RCC 7860 (cell line): Measurements from ENCODE around the gene NOTCH4.

ENCODE experiments used
- DNase-seq: peaks from one replicate; pipeline ENCODE4 v3.0.0-alpha.2; 2015; ENCODE audit warnings: low spot score
- FAIRE-seq: peaks from 2 replicates; lab custom pipeline; 2012; peaks lifted over from hg19 to GRCh38; lab: Jason Lieb, UNC

Gene NOTCH4

DNA sequence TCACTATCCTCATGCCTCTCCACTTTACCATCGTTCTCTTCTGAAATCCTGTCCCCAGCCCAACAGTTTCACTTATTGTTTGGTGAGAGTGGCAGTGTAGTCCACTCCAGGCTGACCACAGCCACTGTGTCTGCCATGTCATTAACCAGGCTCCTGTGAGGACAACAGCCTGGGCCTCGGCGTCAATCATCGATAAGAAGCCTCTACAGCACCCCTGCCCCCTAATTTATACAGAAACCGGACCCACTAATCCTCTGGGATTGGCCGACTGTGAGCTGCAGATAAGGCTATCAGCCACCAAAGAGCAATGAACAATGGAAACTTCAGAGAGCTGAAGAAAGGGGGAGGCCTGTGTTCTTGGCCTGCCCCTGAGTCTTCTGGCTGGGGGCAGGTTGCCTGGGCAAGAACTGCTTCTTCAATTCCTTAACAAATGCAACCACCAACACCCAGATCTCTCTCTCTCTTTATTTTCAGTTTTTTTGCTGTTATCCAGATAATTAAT is 56.1 kb downstream of the NOTCH4 start:
- no peak for DNase-seq
- FAIRE-seq: no peak

DNA sequence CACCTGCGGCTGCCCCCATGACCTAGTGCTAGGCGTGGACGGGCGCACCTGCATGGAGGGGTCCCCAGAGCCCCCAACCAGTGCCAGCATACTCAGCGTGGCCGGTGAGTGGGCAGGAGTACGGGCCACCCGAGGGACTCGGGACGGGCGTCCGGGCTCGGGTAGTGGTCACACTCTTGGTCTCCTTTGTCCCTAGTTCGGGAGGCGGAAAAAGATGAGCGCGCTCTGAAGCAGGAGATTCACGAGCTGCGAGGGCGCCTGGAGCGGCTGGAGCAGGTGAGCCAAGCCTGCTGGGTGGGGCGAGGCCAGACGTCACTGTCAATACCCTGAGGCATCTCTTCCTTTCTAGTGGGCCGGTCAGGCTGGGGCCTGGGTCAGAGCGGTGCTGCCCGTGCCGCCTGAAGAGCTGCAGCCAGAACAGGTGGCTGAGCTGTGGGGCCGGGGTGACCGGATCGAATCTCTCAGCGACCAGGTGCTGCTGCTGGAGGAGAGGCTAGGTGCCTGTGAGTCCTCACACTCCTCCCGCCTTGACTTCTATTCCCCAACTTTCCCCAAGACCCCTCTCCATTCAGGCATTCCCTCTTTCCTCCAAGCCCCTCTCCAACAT is 56.6 kb downstream of the NOTCH4 start:
- FAIRE-seq (no peak), DNase-seq (no peak)

DNA sequence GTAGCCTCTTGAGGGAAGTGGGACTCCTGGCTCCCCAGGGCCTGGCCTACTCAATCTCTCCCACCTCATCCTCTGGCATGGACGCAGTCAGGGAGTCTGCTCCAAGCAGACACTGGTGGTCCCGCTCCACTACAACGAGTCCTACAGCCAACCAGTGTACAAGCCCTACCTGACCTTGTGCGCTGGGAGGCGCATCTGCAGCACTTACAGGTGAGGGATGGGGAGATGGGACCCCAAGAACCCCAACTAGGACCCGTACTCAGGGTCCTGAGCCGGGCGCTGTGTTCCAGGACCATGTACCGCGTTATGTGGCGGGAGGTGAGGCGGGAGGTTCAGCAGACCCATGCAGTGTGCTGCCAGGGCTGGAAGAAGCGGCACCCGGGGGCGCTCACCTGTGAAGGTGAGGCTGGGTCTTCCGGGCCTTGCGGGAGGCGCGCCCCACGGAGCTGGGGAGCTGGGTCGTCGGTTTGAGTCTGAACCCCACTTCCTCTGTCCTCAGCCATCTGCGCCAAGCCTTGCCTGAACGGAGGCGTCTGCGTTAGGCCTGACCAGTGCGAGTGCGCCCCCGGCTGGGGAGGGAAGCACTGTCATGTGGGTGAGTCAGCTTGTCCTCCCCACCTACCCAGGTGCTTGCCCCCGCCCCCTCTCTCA is 57.3 kb downstream of the NOTCH4 start:
- no peak for DNase-seq
- FAIRE-seq: no peak

DNA sequence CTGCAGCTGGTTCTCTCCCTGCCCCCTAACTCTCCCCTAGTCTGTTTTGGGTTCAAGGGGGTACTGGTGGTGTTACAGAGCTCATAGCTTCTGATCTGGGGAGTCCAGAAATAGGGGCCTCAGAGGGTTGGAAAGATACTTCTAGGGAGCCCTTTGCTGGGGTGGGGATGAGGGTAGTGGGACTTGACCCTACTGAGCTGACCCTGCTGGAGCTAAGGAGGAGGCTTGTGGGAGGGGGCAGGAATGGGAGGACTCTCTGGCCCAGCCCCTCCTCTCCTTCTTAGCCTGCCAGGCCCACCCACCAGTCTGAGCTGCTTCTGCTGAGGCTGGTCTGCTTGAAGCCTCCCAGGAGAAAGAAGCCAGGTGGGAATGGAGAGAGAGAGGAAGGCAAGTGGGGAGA is 59.6 kb downstream of the NOTCH4 start, which contains the start of gene EGFL8:
Gene EGFL8, plus strand, starts transcription at position 301 of the 400 bp plus-strand sequence. CDS start 1,571 bp downstream, outside the sequence.
- no peak for FAIRE-seq
- no peak for DNase-seq

DNA sequence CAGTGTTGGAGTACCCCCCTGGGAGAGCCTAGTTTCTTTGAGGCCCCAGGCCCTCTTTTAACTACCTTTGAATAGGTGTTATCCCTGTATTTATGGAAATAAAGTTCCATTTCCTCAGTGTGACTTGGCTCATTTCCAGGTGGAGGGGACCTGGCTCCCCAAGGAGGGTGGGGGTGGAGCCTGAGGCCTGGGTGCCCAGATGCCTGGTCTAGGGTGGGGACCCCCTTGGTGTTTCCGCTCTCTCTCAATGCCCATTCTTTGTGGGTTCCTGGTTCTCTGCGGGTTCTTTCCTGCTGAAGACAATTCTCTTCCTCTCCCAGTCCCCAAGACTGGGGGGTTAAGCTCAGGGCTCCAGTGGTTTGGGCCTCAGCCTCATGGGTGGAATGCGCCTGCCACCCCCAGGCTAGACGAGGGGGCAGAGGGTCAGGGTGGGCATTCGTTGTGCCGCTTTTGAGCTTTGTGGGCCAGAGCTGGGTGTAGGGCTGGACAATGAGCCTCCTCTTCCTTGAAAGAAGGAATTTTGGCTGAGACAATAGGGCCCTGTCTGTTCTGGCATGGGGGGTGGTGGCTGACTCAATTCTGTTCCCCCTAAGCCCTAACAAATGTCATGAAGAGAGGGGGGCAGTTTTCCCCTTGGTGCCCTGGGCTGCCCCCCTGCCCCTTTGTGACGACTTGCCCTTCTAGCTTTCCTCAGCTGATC is 60.2 kb downstream of the NOTCH4 start:
- no peak for DNase-seq
- FAIRE-seq: no peak

DNA sequence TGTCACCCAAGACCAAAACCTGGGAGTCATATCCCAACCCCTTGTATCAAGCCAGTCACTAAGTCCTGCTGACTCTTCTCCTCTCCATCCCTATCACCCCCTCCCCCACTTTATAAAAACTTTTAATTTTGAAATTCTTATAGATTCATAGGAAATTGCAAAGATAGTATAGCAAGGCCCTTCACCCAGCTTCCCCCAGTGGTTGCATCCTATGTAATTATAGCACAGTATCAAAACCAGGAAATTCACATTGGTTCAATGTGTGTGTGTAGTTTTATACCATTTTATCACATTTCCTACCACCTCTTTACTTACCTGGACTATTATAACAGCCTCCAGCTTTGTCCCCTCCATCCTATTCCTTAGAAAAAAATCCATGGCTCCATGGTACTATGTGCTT is 65.8 kb downstream of the NOTCH4 start:
- FAIRE-seq (no peak), DNase-seq (no peak)

DNA sequence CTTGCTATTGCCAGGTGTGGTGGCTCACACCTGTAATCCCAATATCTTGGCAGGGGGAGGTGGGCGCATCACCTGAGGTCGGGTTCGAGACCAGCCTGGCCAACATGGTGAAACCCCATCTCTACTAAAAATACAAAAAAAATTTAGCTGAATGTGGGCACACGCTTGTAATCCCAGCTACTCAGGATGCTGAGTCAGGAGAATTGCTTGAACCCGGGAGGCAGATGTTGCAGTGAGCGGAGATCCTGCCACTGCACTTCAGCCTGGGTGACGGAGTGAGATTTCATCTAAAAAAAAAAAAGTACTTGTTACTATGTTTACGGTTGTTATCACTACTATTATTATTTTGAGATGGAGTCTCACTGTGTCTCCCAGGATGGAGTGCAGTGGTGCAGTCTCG is 67.0 kb downstream of the NOTCH4 start:
- FAIRE-seq (no peak), DNase-seq (no peak)

DNA sequence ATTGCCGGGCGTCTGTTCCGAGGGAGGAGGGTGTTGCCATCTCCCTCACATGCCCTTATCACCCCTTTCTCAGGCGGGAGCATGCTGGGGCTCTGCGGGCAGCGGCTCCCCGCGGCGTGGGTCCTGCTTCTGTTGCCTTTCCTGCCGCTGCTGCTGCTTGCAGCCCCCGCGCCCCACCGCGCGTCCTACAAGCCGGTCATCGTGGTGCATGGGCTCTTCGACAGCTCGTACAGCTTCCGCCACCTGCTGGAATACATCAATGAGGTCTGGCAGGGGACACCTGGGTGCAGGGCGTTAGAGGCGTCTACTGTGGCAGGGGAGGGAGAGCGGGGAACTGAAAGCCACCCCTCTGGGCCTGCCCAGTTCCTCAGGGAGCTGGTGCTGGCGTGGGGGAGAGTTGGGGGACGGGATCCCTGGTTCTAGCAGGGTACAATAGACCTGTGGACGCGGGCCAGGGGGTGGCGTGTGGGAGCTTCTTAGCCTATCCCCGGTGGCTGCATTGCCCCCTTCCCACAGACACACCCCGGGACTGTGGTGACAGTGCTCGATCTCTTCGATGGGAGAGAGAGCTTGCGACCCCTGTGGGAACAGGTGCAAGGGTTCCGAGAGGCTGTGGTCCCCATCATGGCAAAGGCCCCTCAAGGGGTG is 69.2 kb downstream of the NOTCH4 start:
- FAIRE-seq (no peak), DNase-seq (peak; percentile 25)

DNA sequence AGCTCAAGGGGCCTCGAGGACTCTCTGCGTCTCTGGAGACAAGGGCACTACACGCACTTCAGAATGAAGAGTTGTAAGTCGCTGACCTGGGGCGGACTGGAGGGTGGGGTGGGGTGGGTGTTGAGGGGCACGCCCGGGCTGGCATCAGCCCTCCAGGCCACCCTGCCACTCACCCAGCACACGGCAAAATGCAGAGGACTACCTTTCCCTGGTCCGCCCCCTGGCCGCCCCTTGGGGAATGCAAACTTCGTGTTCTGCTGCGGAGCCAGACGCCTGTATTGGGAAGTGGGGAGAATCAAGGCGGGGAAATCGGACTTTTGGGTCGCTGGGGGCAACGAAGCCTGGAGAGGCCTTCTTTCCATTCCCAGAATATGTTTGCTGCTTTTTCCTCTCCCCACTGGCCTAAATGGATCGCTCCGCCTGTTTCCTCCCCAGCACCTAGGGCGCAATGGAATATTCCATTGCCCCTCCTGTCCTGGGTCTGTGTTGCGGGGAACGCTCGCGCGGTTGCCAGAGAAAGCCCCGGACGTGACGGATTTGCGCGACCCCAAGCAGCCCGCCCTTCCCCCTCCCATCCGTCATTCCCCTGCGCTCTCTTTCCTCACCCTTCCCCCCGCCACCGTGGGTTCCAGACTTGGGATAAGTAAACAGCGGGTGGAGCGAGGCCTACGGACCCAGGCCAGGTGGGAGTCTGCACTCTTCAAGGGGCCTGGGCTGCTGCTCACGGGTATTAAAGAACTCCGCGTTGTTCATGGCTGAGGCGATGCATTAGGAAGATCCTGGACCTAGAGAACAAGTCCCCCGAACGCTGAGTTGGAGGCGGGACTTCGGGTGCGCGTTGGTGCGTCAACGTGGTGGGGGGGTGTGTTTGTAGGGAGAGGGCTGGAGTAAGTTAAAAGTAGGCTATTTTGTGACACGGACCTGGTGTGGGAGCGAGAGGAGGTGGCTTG is 70.0 kb downstream of the NOTCH4 start, which contains the start of gene PPT2:
Gene PPT2, plus strand, starts transcription at position 578 of the 950 bp plus-strand sequence. CDS start 454 bp downstream, outside the sequence.
- DNase-seq (peak; percentile 67), FAIRE-seq (no peak)

DNA sequence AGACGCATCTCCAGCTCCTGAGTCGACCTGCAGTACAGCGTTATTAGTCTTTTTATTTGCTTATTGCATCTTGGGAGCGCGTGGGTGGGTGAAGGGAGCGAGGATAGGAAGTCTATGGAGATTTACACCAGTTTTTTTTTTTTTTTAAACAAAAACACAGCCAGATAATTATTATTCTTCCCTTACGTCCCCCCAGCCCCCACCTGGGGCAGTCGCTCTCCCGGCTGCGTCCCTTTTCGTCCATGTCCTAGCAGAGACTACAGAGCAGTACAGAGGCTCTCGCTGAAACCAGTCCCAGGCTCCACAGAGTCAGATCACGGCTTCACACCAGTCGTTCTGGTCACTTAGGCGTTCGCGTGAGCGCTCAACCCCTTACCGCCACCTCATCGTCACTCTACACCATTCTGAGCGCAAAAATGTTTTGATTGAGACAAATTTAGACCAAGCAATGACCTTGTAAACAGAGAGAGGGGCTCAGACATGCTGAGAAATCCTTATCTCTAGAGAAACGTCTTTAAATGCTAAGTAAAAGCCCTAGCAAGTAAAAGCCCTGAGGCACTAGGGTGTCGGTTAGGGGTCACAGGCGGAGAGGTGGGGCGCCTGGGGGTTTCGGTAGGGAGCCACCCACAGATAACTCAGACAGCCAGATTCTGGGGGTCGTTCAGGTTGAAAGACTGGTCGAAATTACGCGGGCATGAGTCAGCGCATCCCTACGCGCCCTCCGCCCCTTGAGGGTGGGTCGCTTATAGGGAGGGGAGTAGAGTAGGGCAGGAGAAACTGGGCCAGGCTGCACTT is 70.9 kb downstream of the NOTCH4 start:
- FAIRE-seq: no peak

DNA sequence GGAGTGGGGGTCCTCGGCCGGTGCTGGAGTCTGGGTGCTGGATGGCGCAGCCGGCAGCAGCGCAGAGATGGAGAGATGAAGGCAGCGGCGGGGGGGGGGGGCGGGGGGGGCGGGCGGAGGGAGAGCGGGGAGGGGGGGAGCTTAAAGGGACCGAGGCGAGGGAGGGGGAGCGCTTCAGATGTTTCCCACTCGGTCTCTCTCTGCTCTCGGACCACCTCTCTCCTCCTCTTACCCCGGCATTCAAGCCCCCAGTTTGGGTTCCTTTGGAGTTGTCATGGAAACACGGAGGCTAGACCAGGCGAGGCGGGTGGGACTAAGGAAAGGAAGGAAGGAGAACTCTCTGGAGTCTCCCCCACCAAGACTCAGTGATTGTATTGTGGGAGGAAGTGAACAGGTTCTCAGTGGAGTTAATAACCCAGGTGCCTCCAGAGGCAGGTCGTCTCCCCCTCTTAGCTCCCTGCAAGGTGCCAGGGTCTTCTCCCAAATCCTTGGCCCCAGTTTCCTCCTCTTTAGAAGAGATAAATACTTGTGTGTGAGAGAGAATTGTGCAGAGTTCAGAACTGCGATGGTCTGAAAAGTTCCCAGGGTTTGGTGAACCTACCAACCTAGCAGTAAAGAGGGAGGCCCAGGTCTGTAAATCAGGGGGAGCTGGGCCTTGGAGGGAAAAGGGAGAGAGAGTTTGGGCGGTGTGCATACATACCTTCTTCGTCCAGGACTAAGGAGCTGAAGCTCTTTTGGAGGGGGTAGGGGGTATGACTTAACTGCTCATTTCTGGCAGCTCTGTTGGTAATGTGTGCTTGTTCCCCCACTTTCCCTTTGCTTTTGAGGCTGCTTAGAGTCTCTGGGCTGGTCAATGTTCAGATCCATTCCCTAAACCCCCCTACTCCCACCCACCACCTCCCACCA is 71.8 kb downstream of the NOTCH4 start, which contains the start of gene PRRT1:
Gene PRRT1, minus strand, starts transcription at position 77 of the 906 bp plus-strand sequence. CDS start 112 bp downstream, outside the sequence.
- FAIRE-seq: no peak
- DNase-seq: no peak

More for the DNA sequence above, 70.9 kb downstream of the NOTCH4 start:
- no peak for DNase-seq

DNA sequence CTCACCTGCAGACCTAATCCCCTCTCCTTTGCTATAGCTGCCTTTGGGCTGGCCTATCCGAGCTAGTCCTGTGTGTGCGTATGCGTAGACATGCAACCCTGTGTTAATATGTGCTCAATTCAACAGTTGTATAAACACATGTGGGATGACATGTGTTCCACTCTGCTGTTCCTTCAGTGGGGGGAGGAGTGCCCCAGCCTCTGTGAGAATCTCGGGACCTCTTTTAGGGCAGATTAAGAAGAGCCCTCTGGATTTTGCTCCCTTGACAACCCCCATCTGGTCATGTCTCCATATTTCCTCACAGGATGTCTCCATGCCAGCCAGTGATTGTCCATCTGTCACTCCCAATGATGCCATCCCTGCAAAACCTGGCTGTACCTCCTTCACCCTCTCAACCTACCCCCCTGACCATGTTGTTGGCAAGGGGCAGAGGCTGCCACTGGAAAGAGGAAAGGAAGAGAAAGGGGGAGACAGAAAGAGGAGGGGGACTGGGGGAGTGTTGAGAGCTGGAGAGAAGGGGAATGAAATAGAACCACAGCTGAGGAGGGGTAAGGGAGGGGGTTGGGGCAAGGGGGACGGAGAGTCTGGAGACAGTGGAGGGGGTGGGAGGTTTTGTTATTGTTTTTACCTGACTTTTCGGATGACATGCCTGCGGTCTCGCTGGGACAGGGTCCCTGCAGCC is 72.5 kb downstream of the NOTCH4 start:
- DNase-seq: no peak
- no peak for FAIRE-seq

DNA sequence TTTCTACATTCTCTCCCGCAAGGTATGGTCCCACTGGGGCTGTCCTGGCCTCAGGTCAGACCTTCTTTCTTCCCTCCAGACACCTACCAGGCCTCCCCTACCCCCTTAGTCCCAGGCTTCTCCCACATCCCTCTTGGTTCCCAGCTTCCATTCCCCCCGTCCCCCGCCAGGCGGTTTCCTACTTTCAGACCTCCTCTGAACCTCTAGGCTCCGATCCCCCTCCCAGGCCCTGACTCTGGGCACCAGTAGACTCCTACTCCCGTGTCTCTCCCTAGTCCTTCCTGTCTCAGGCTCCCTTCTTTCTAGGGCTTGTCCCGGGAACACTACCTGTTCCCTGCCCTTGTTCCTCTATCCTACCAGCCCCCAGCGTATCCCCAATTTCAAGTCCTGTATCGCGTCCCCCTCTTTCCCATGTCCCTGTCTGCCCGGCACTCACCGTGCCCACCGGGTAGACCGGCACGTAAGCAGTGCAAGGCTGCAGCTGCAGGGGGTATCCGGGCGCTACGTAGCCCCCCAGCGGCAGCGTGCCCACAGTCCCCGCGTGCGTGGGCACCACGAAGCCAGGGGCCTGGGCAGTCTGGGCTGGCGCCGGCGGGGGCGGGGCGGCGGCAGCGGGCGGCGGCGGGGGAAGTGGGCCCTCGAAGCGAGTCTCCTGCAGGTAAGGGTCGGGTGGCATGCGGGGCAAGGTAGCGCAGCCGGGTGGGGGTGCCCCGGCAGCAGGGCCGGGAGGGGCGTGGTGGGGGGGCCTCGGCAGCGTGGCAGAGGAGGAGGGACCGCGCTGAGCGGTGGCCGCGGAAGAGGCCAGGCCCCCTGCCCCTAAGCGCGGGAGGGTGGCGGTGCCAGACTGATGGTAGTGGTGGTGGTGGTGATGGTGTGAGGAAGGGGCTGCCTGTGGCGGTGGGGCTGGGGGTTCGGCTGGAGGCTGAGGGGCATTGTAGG is 73.7 kb downstream of the NOTCH4 start:
- no peak for FAIRE-seq
- no peak for DNase-seq

DNA sequence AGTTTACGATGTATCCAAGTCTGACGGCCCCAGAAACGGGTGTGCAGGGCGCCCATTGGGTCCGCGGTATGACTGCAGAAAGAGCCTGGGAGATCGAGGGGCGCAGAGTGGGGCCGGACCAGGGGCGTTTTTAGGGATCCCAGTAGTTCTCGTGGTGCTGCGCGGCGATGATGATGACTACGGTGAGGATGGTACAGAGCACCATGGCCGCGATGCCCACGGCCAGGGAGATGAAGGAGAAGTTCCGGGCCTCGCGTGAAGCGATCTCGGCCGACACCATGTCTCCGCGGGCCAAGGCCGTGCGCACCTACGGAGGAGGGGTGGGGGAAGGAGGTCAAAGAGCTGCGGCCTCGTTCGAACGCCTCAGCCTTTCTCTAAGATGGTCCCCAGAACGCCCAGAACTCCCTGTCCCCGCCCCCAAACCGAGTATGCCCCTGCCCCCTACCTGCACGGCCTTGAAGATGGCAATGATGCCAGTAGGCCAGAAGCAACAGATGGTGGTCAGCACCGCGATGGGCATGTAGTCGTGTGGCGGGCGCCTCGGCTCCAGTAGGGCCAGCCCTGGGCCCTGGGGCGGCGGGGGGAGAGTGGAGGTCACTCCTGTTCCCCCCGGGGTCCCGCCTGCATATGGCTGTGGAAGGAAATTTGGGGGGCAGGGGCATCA is 74.6 kb downstream of the NOTCH4 start:
- FAIRE-seq: no peak
- DNase-seq: no peak

DNA sequence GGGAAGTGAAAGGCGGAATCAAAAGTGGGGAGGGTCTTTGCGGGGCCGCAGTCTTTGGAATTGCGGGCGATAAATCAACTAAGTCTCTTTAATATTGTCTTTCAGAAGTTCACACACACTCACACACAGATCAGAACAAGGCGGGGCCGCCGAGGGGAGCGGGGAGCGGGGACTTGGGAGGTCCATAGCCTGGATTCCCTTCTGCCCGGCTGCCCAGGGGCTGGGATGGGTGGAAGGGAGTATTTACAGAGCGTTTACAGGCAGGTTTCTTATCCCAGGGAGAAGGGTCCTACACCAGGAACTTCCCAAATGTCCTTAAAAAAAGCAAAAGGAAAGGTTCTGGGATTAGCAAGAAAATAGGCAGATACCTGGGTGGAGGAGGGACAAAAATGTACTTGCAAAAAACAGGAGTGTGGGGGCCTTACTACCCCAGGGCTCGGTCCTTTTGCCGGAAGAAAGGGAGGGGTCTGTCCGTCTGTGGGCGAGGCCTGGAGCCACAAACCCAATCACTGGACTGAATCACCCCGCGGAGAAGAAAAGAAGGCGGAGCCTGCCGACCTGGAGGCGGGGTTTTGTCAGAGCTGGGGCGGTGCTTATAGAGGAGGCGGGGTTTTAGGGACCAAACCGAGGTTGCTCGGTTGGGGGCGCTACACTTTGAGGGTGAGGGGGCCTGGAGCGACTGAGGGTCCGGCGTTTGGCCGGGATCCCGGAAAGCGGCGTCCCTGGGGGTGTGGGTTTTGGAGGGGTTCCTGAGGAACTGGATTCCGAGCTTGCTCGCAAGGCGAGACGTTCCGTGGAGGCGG is 75.4 kb downstream of the NOTCH4 start:
- no peak for DNase-seq
- no peak for FAIRE-seq
